RWPE2 (cell line): ENCODE measurements around the gene GRIK2.

Experiments
- ATAC-seq: fragments of 200-7000 bp; cut with Tn5 transposase; 3 replicates; pipeline ENCODE4 v1.9.1; 2021; ENCODE audit warnings: low read depth
- DNase-seq: peaks from one replicate; pipeline ENCODE4 v3.0.0-alpha.2; 2020; ENCODE audit warnings: low spot score
- H3K27ac ChIP-seq: fragments of 450-650 bp; 2 replicates; pipeline ENCODE4 v1.5.1; 2017; ENCODE audit warnings: mild to moderate bottlenecking; ENCODE audit not compliant: poor library complexity, severe bottlenecking
- H3K27me3 ChIP-seq: fragments of 250-450 bp; sonication (Bioruptor Pico); 2 replicates; pipeline ENCODE4 v1.5.1; 2021; ENCODE audit warnings: mild to moderate bottlenecking, moderate library complexity; ENCODE audit not compliant: insufficient read depth, poor library complexity, severe bottlenecking
- H3K36me3 ChIP-seq: fragments of 250-450 bp; sonication (Bioruptor Pico); 2 replicates; pipeline ENCODE4 v1.5.1; 2020; ENCODE audit warnings: low read depth, mild to moderate bottlenecking, moderate library complexity
- H3K4me1 ChIP-seq: fragments of 250-450 bp; sonication (Bioruptor Pico); 2 replicates; pipeline ENCODE4 v1.5.1; 2021; ENCODE audit warnings: mild to moderate bottlenecking, moderate library complexity; ENCODE audit not compliant: insufficient read depth, poor library complexity, severe bottlenecking
- H3K4me3 ChIP-seq: fragments of 250-450 bp; sonication (Bioruptor Pico); 2 replicates; pipeline ENCODE4 v1.5.1; 2021; ENCODE audit warnings: mild to moderate bottlenecking, moderate library complexity; ENCODE audit not compliant: severe bottlenecking
- H3K9me3 ChIP-seq: fragments of 250-450 bp; sonication (Bioruptor Pico); 2 replicates; pipeline ENCODE4 v1.5.1; 2021; ENCODE audit warnings: mild to moderate bottlenecking, moderate library complexity; ENCODE audit not compliant: severe bottlenecking
- TF ChIP-seq, protein P1 (sequence below): fragments of 450-650 bp; IDR thresholded peaks from one replicate; pipeline ENCODE4 v1.5.1; 2017; ENCODE audit warnings: mild to moderate bottlenecking, moderate library complexity; ENCODE audit not compliant: poor library complexity, severe bottlenecking

Gene GRIK2

DNA sequence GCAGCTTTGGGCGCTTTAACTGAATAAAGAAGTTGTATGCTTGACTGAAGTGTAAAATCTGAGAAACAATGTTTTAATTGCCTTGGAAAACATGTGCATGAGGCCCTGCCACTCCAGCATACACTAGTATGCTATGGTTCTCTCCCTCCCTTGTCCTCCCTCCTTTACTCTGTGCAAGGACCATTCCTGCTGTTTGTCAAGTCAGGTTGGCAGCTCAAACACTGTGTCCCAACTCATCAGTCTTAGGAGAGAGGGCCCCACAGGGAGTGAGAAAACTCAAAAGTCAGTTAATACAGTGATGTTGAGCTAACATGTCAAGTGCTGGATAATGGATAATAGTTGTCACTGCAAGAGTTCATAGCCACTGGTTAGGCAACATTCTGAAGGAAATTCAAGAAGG lies 543.6 kb downstream of the GRIK2 start:
- ATAC-seq: no peak

DNA sequence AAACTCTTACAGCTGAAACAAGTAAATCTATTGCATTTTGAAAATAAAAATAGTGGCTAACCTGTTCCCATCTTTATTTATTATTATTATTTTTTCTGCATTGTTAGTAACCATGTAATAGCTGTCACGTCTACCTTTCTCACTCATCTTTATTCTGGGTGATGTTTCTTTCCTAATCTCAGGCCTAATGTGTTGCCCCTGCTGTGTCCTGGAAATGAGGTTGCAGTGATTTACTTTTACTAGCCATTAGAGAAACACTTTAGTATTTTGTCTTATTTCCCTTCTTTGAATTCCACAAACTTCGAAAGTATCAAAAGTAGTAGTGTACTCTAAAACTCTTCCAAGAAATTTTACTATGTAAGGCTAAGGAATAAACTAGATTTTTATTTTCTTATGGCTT lies 546.9 kb downstream of the GRIK2 start:
- no peaks in the 10 kb centered on the region for H3K27me3 ChIP-seq
- ATAC-seq: no peak
- no peak for DNase-seq

More for the DNA sequence above, 543.6 kb downstream of the GRIK2 start:
- H3K9me3 ChIP-seq: no peaks in the 10 kb centered on the region
- no peak overlapping the region for H3K4me3 ChIP-seq
- H3K27ac ChIP-seq: no peak overlapping the region
- H3K4me1 ChIP-seq: no peaks in the 10 kb centered on the region
- TF ChIP-seq, protein P1, sequence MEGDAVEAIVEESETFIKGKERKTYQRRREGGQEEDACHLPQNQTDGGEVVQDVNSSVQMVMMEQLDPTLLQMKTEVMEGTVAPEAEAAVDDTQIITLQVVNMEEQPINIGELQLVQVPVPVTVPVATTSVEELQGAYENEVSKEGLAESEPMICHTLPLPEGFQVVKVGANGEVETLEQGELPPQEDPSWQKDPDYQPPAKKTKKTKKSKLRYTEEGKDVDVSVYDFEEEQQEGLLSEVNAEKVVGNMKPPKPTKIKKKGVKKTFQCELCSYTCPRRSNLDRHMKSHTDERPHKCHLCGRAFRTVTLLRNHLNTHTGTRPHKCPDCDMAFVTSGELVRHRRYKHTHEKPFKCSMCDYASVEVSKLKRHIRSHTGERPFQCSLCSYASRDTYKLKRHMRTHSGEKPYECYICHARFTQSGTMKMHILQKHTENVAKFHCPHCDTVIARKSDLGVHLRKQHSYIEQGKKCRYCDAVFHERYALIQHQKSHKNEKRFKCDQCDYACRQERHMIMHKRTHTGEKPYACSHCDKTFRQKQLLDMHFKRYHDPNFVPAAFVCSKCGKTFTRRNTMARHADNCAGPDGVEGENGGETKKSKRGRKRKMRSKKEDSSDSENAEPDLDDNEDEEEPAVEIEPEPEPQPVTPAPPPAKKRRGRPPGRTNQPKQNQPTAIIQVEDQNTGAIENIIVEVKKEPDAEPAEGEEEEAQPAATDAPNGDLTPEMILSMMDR: no peak
- no peaks in the 10 kb centered on the region for H3K27me3 ChIP-seq
- H3K36me3 ChIP-seq: no peaks in the 10 kb centered on the region
- no peak for DNase-seq

DNA sequence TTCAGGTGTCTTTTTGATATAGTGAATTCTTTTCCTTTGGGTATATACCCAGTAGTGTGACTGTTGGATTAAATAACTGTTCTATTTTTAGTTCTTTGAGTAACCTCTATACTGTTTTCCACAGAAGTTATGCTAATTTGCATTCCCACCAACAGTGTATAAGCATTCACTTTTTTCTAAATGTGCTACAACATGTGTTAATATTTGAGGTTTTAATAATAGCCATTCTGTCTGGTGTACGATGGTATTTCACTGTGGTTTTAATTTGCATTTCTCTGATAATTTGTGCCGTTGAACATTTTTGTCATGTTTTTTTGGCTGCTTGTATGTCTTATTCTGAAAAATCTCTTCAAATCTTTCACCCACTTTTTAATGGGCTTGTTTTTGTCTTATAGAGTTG lies 563.5 kb downstream of the GRIK2 start:
- H3K36me3 ChIP-seq: no peaks in the 10 kb centered on the region
- TF ChIP-seq, protein P1: no peak
- DNase-seq (no peak), ATAC-seq (no peak)
- no peak overlapping the region for H3K27ac ChIP-seq
- H3K9me3 ChIP-seq: no peaks in the 10 kb centered on the region
- no peak overlapping the region for H3K4me3 ChIP-seq
- no peaks in the 10 kb centered on the region for H3K27me3 ChIP-seq
- no peaks in the 10 kb centered on the region for H3K4me1 ChIP-seq

More for the DNA sequence above, 546.9 kb downstream of the GRIK2 start:
- H3K9me3 ChIP-seq: no peaks in the 10 kb centered on the region
- H3K36me3 ChIP-seq: no peaks in the 10 kb centered on the region
- no peak overlapping the region for H3K27ac ChIP-seq
- no peaks in the 10 kb centered on the region for H3K4me1 ChIP-seq
- H3K4me3 ChIP-seq: no peak overlapping the region
- TF ChIP-seq, protein P1: no peak

DNA sequence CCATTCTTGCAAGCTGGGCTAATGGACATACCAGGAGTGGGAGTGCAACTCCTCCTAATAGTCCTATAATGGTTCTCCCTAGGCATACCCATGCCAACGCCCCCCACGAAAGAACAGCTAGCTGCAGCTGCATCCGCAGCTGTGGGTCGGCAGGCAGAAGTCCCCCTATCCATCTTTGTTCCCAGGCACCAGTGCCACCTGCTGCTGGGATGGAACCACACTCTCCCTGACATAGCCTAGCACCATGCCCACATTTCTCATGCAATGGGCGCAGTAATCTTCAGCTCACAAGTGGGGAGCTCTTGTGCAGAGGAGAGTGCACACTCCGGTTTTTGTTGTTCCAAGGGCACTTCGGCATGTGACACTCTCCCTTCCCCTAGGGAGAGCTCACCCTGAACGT lies 567.8 kb downstream of the GRIK2 start:
- Histone ChIP-seq H3K36me3 (no peaks in the 10 kb centered on the region), H3K4me3 (no peak overlapping the region), H3K9me3 (no peaks in the 10 kb centered on the region), H3K27me3 (no peaks in the 10 kb centered on the region), H3K27ac (no peak overlapping the region), H3K4me1 (no peaks in the 10 kb centered on the region)
- TF ChIP-seq, protein P1: no peak
- DNase-seq (no peak), ATAC-seq (no peak)

DNA sequence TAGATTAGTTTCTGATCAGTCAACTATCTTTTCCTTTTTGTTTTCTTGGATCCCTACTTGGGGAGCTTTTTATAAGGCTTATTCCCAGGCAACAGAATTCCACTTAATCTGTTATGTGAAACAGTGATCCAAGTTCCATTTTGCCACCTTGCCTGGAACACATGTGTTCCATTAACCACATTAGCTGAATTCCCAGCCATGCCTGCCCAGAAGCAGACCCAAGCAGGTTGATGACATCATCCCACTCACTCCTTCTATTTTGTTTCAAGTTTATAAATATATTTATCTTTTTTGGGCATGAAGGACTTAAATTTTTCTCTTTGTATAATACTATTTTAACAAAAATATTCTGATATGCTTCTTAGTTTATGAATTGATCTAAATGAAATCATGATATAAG lies 587.4 kb downstream of the GRIK2 start:
- Histone ChIP-seq H3K4me3 (no peak overlapping the region), H3K9me3 (no peaks in the 10 kb centered on the region), H3K27ac (no peak overlapping the region), H3K36me3 (no peaks in the 10 kb centered on the region), H3K27me3 (no peaks in the 10 kb centered on the region), H3K4me1 (no peaks in the 10 kb centered on the region)
- DNase-seq (no peak), ATAC-seq (no peak)
- TF ChIP-seq, protein P1: no peak
